Measurements from ENCODE around the gene GALM. TPM values are rescaled to one million over a fixed set of nuclear protein-coding genes. Genes with fewer than 3 reads are reported as not detected.
"Not testable (repeated sequence)": the region's sequence is repeated elsewhere in the genome, so short reads cannot be mapped to it uniquely, and the experiment has no call there.

Gene GALM
- total and polyA plus RNA-seq, 7 experiments from 2014 or later, result 4.3 to 52.5 (median 14.4) TPM

- peak within 1 kb of the TSS; percentile 95 for H3K27ac ChIP-seq (ENCODE audit: low read depth, low read length)
- no peaks in the 10 kb centered on the region for H3K27me3 ChIP-seq (ENCODE audit: control insufficient read depth in 2 of 2, insufficient read depth in 2 of 2, low read length in 2 of 2)
- peaks cover 31 to 41% of the 10 kb centered on the region in 2 donors for H3K4me1 ChIP-seq (ENCODE audit: control insufficient read depth in 2 of 2, insufficient read depth in 2 of 2, low read length in 2 of 2)
- H3K27me3 Mint-ChIP-seq, result peaks cover 0 to 5% (median 0%) of the 10 kb centered on the region in 5 donors
- CTCF ChIA-PET, result interaction anchor here (0.6 to 1.5 kb wide), 3 partner anchors 13 to 375 kb away, joined by 3 to 4 read pairs (median 4); no protein-coding TSS in a partner anchor
- peak within 1 kb of the TSS; percentile 98 to 100 (median 100) for H3K27ac Mint-ChIP-seq
- DNase-seq (peak; percentile 95 to 98 (median 97)), ATAC-seq (peak; percentile 87)
- H3K4me3 ChIP-seq (ENCODE audit: low read length), result peak within 1 kb of the TSS; percentile 96
- H3K9me3 ChIP-seq (ENCODE audit: control insufficient read depth in 2 of 3, low read length in 3 of 3), result no peaks in the 10 kb centered on the region
- POLR2A ChIA-PET, result interaction anchor here (0.5 to 6.7 kb wide), 47 partner anchors 10 to 1784 kb away, joined by 3 to 91 read pairs (median 4); partner anchors contain the start of genes ATL2, CEBPZ, DHX57 and EIF2AK2
- H3K36me3 Mint-ChIP-seq, result peaks cover 18 to 48% (median 42%) of the 10 kb centered on the region in 5 donors
- peaks cover 40 to 72% (median 58%) of the 10 kb centered on the region in 7 donors for H3K4me1 Mint-ChIP-seq
- intact Hi-C loops (cut with micrococcal nuclease), result loop anchor here (1.0 to 2.0 kb wide), 13 partner anchors 12 to 1784 kb away; partner anchors contain the start of genes ATL2 (in 2 of the 2), GALM (in 2 of the 2), GEMIN6 (in 2 of the 2) and SOS1 (in 2 of the 2)
- H3K9me3 Mint-ChIP-seq, result peaks cover 0 to 10% (median 0%) of the 10 kb centered on the region in 11 donors
- H3K36me3 ChIP-seq (ENCODE audit: control insufficient read depth in 2 of 3, insufficient read depth in 3 of 3, low read length in 3 of 3), result peaks cover 25 to 45% (median 38%) of the 10 kb centered on the region in 3 experiments
- peak within 1 kb of the TSS; percentile 95 to 100 (median 99) for H3K4me3 Mint-ChIP-seq
Observed at GRCh38 chr2:38750891-38751595, 85.1 kb downstream of the GALM start, which contains the start of gene SRSF7. SRSF7 (minus strand) TSS chr2:38751361; CDS start chr2:38751256, 105 bp downstream.

GRCh38 chr2:38751596-38752410, 85.9 kb downstream of the GALM start:
- Mint-ChIP-seq H3K9me3 (peaks cover 0 to 10% (median 0%) of the 10 kb centered on the region in 11 donors), H3K27ac (peak overlapping the region; percentile 98 to 100 (median 100)), H3K4me3 (peak overlapping the region; percentile 95 to 100 (median 99)), H3K27me3 (peaks cover 0 to 5% (median 0%) of the 10 kb centered on the region in 5 donors), H3K36me3 (peaks cover 18 to 41% (median 34%) of the 10 kb centered on the region in 5 donors), H3K4me1 (peaks cover 33 to 65% (median 50%) of the 10 kb centered on the region in 7 donors)
- peaks cover 23 to 35% of the 10 kb centered on the region in 2 donors for H3K4me1 ChIP-seq (ENCODE audit: control insufficient read depth in 2 of 2, insufficient read depth in 2 of 2, low read length in 2 of 2)
- H3K27ac ChIP-seq (ENCODE audit: low read depth, low read length), result peak overlapping the region; percentile 95
- no peaks in the 10 kb centered on the region for H3K27me3 ChIP-seq (ENCODE audit: control insufficient read depth in 2 of 2, insufficient read depth in 2 of 2, low read length in 2 of 2)
- POLR2A ChIA-PET, result interaction anchor here (0.5 to 6.7 kb wide), 40 partner anchors 10 to 1784 kb away, joined by 3 to 91 read pairs (median 5); partner anchors contain the start of genes ATL2, CEBPZ, EIF2AK2 and GALM
- ATAC-seq, result no peak
- no peak for DNase-seq
- no peaks in the 10 kb centered on the region for H3K9me3 ChIP-seq (ENCODE audit: control insufficient read depth in 2 of 3, low read length in 3 of 3)
- H3K4me3 ChIP-seq (ENCODE audit: low read length), result peak overlapping the region; percentile 96
- peaks cover 19 to 37% (median 30%) of the 10 kb centered on the region in 3 experiments for H3K36me3 ChIP-seq (ENCODE audit: control insufficient read depth in 2 of 3, insufficient read depth in 3 of 3, low read length in 3 of 3)
- intact Hi-C loops (cut with micrococcal nuclease), result loop anchor here (1.0 to 2.0 kb wide), 12 partner anchors 11 to 1785 kb away; partner anchors contain the start of genes ATL2 (in 2 of the 2), GALM (in 2 of the 2), GEMIN6 (in 2 of the 2) and SOS1 (in 2 of the 2)
- CTCF ChIA-PET, result interaction anchor here (0.5 to 0.7 kb wide), 2 partner anchors 23 to 33 kb away, joined by 3 to 4 read pairs; no protein-coding TSS in a partner anchor

GRCh38 chr2:38754049-38754448, 88.1 kb downstream of the GALM start:
- H3K27me3 ChIP-seq (ENCODE audit: control insufficient read depth in 2 of 2, insufficient read depth in 2 of 2, low read length in 2 of 2), result no peaks in the 10 kb centered on the region
- Mint-ChIP-seq H3K4me1 (peaks cover 13 to 42% (median 29%) of the 10 kb centered on the region in 7 donors), H3K36me3 (peaks cover 9 to 21% (median 16%) of the 10 kb centered on the region in 5 donors), H3K27me3 (peaks cover 0 to 5% (median 0%) of the 10 kb centered on the region in 5 donors), H3K9me3 (peaks cover 0 to 8% (median 0%) of the 10 kb centered on the region in 11 donors), H3K4me3 (peak overlapping the region; percentile 68 to 82 (median 77)), H3K27ac (peak overlapping the region; percentile 46 to 85 (median 79))
- no peak for ATAC-seq
- DNase-seq, result no peak
- H3K4me1 ChIP-seq (ENCODE audit: control insufficient read depth in 2 of 2, insufficient read depth in 2 of 2, low read length in 2 of 2), result peaks cover under 1 to 13% of the 10 kb centered on the region in 2 donors
- POLR2A ChIA-PET, result interaction anchor here (0.6 to 1.5 kb wide), 3 partner anchors 14 to 62 kb away, joined by 3 read pairs; no protein-coding TSS in a partner anchor
- CTCF ChIA-PET, result interaction anchor here (1.2 kb wide), 1 partner anchor 10 kb away, joined by 4 read pairs; no protein-coding TSS in a partner anchor
- peaks cover 0 to 15% (median 8%) of the 10 kb centered on the region in 3 experiments for H3K36me3 ChIP-seq (ENCODE audit: control insufficient read depth in 2 of 3, insufficient read depth in 3 of 3, low read length in 3 of 3)
- H3K27ac ChIP-seq (ENCODE audit: low read depth, low read length), result peak overlapping the region; percentile 62
- intact Hi-C loops (cut with micrococcal nuclease), result no loop called here
- H3K4me3 ChIP-seq (ENCODE audit: low read length), result peak overlapping the region; percentile 53
- H3K9me3 ChIP-seq (ENCODE audit: control insufficient read depth in 2 of 3, low read length in 3 of 3), result no peaks in the 10 kb centered on the region

- ATAC-seq, result no peak
- Mint-ChIP-seq H3K4me3 (peak overlapping the region; percentile 68 to 85 (median 80)), H3K27ac (peak overlapping the region in 8 of 9 donors; percentile 65 to 92 (median 80)), H3K4me1 (peaks cover 11 to 38% (median 25%) of the 10 kb centered on the region in 7 donors), H3K36me3 (peaks cover 9 to 17% (median 12%) of the 10 kb centered on the region in 5 donors), H3K9me3 (peaks cover 0 to 8% (median 0%) of the 10 kb centered on the region in 11 donors), H3K27me3 (peaks cover 0 to 5% (median 0%) of the 10 kb centered on the region in 5 donors)
- Histone ChIP-seq H3K4me1 (ENCODE audit: control insufficient read depth in 2 of 2, insufficient read depth in 2 of 2, low read length in 2 of 2) (peaks cover 0 to 12% of the 10 kb centered on the region in 2 donors), H3K27ac (ENCODE audit: low read depth, low read length) (peak overlapping the region; percentile 62), H3K27me3 (ENCODE audit: control insufficient read depth in 2 of 2, insufficient read depth in 2 of 2, low read length in 2 of 2) (no peaks in the 10 kb centered on the region), H3K36me3 (ENCODE audit: control insufficient read depth in 2 of 3, insufficient read depth in 3 of 3, low read length in 3 of 3) (peaks cover 0 to 11% (median 5%) of the 10 kb centered on the region in 3 experiments), H3K4me3 (ENCODE audit: low read length) (peak overlapping the region; percentile 53), H3K9me3 (ENCODE audit: control insufficient read depth in 2 of 3, low read length in 3 of 3) (no peaks in the 10 kb centered on the region)
- ChIA-PET POLR2A (interaction anchor here (0.6 to 1.5 kb wide), 3 partner anchors 14 to 63 kb away, joined by 3 read pairs; no protein-coding TSS in a partner anchor), CTCF (interaction anchor here (1.2 kb wide), 1 partner anchor 11 kb away, joined by 4 read pairs; no protein-coding TSS in a partner anchor)
- intact Hi-C loops (cut with micrococcal nuclease), result no loop called here
- DNase-seq, result no peak
Observed at GRCh38 chr2:38754506-38754905, 88.6 kb downstream of the GALM start.

GRCh38 chr2:38755891-38756290, 90.0 kb downstream of the GALM start:
- H3K27me3 Mint-ChIP-seq; CTCF ChIA-PET; ATAC-seq; H3K27ac ChIP-seq (ENCODE audit: low read depth, low read length); H3K36me3 Mint-ChIP-seq; H3K27me3 ChIP-seq (ENCODE audit: control insufficient read depth in 2 of 2, insufficient read depth in 2 of 2, low read length in 2 of 2); H3K4me3 Mint-ChIP-seq; H3K4me3 ChIP-seq (ENCODE audit: low read length); H3K9me3 ChIP-seq (ENCODE audit: control insufficient read depth in 2 of 3, low read length in 3 of 3); H3K9me3 Mint-ChIP-seq; POLR2A ChIA-PET; intact Hi-C loops (cut with micrococcal nuclease); DNase-seq; H3K36me3 ChIP-seq (ENCODE audit: control insufficient read depth in 2 of 3, insufficient read depth in 3 of 3, low read length in 3 of 3); H3K27ac Mint-ChIP-seq: not testable (repeated sequence)
- peaks cover 6 to 27% (median 19%) of the 10 kb centered on the region in 7 donors for H3K4me1 Mint-ChIP-seq
- peaks cover 0 to 12% of the 10 kb centered on the region in 2 donors for H3K4me1 ChIP-seq (ENCODE audit: control insufficient read depth in 2 of 2, insufficient read depth in 2 of 2, low read length in 2 of 2)

All from naive thymus-derived CD4-positive, alpha-beta T cell (primary cell).